ENCODE measurements around the gene ZRSR2. TPM values are rescaled to one million over a fixed set of nuclear protein-coding genes. Genes with fewer than 3 reads are reported as not detected.
"Not testable (repeated sequence)": the region's sequence is repeated elsewhere in the genome, so short reads cannot be mapped to it uniquely, and the experiment has no call there.

ZRSR2 gene
- total and polyA plus RNA-seq, 4 donors = 5.3 to 18.6 (median 14.5) TPM

DNA sequence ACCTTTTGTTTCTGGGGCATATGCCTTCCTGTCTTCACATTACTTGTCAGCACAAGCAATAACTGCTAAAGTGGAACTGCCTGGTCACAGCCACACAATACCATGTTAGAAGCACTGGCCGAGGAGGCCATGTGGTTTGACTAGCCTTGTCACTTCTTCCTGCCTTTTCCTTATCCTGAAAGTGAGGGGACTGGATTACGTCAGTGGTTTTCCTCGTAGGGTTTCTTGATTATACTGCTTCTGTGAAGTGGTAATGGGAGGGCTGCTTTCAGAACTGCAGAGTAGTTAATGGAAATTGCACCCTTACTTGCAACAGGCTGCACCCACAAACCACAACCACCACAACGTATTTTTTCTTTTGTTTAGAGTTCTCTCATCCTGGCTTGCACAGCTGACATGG is 26.6 kb downstream of the ZRSR2 start:
- no peak for DNase-seq (ENCODE audit: low read depth in 4 of 6, low spot score in 6 of 6)
- peaks cover 2% of the 10 kb centered on the region for H3K36me3 ChIP-seq (ENCODE audit: control insufficient read depth, insufficient read depth, low read length)
- H3K27ac ChIP-seq (ENCODE audit: low read depth, low read length) = no peak overlapping the region
- no peaks in the 10 kb centered on the region for H3K4me1 ChIP-seq (ENCODE audit: control insufficient read depth, insufficient read depth, low read length)
- H3K9me3 ChIP-seq (ENCODE audit: control insufficient read depth, insufficient read depth, low read length) = no peaks in the 10 kb centered on the region
- no peaks in the 10 kb centered on the region for H3K27me3 ChIP-seq (ENCODE audit: control insufficient read depth, insufficient read depth, low read length)
- no CpG with 5 or more reads among the region's 4 CpGs for WGBS (ENCODE audit: insufficient coverage)
- H3K4me3 ChIP-seq (ENCODE audit: low read depth, low read length) = no peak overlapping the region

DNA sequence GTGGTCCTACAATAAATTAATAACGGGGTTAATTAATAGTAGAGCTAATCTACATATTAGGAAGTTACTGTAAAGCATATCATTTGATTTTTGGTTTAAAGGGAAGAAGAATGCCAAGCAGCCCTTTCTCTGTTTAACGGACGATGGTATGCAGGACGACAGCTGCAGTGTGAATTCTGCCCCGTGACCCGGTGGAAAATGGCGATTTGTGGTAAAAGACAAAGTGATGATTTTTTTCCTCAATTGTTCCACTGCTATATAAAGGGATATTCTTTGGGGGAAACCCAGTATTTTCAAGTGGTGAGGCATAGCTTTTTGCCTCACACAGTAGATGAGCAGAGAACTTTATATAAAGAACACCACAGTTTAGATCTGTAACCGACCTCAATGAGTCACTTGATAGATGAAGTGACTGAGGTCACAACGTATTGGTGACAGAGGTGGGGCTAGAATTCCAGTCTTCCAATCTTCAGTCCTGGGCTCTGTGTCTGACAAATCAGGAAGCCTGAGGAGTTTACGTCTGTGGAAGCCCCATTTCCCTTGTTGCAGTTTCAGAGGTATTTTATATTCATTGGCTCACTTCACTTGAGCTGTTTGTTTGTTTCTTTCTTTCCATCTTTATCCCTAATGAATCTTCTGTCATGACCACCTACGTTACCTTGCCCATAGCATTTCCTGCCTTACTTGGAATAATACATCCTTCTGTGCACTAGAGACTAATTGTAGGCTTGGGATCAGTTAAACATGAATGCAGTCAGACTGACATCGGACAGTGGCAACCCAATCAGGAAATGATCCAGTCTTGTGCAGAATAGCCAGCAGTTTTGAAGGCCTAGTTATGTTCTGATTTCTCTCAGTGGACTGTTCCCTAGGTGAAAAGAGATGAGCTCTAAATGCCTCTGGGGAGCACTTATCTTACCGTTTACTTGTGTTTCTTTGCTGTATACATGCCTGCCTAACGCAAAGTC is 30.1 kb downstream of the ZRSR2 start:
- WGBS (ENCODE audit: insufficient coverage) = 75% methylated on average over 8 of the region's 14 CpGs
- no peaks in the 10 kb centered on the region for H3K9me3 ChIP-seq (ENCODE audit: control insufficient read depth, insufficient read depth, low read length)
- DNase-seq (ENCODE audit: low read depth in 4 of 6, low spot score in 6 of 6) = peak in 1 of 6 donors; percentile 1
- H3K27ac ChIP-seq (ENCODE audit: low read depth, low read length) = no peak overlapping the region
- no peak overlapping the region for H3K4me3 ChIP-seq (ENCODE audit: low read depth, low read length)
- no peaks in the 10 kb centered on the region for H3K4me1 ChIP-seq (ENCODE audit: control insufficient read depth, insufficient read depth, low read length)
- peaks cover 12% of the 10 kb centered on the region for H3K36me3 ChIP-seq (ENCODE audit: control insufficient read depth, insufficient read depth, low read length)
- no peaks in the 10 kb centered on the region for H3K27me3 ChIP-seq (ENCODE audit: control insufficient read depth, insufficient read depth, low read length)

DNA sequence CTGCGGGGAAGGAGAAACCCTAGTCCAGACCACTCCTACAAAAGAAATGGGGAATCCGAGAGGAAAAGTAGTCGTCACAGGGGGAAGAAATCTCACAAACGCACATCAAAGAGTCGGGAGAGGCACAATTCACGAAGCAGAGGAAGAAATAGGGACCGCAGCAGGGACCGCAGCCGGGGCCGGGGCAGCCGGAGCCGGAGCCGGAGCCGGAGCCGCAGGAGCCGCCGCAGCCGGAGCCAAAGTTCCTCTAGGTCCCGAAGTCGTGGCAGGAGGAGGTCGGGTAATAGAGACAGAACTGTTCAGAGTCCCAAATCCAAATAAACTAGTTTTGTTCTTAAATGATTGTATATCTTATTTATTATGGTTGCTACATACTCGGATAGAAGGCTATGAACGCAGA is 32.6 kb downstream of the ZRSR2 start:
- 98% methylated on average over 7 of the region's 23 CpGs for WGBS (ENCODE audit: insufficient coverage)
- no peak overlapping the region for H3K4me3 ChIP-seq (ENCODE audit: low read depth, low read length)

DNA sequence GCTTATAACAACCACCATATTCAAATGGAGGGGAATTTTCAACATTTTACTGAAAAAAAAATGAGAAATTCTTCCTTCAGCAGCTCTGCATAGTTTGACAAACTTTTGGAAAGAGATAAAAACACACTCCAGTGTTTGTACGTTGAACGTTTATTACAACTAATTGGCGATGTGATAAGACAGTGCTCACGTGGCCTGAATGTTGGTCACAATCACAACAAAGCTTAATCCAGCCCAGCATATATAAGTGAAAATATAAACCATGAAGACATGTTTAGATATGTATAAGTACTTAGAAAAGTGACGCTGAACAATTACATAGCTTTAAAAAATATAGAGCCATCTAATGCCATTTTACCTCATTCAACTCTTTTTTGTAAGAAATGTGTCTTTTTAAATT is 35.7 kb downstream of the ZRSR2 start:
- WGBS (ENCODE audit: insufficient coverage) = 100% methylated on average over 3 of the region's 5 CpGs
- Histone ChIP-seq H3K36me3 (ENCODE audit: control insufficient read depth, insufficient read depth, low read length) (peaks cover 10% of the 10 kb centered on the region), H3K4me1 (ENCODE audit: control insufficient read depth, insufficient read depth, low read length) (no peaks in the 10 kb centered on the region), H3K4me3 (ENCODE audit: low read depth, low read length) (no peak overlapping the region), H3K27me3 (ENCODE audit: control insufficient read depth, insufficient read depth, low read length) (no peaks in the 10 kb centered on the region), H3K27ac (ENCODE audit: low read depth, low read length) (no peak overlapping the region), H3K9me3 (ENCODE audit: control insufficient read depth, insufficient read depth, low read length) (no peaks in the 10 kb centered on the region)
- no peak for DNase-seq (ENCODE audit: low read depth in 4 of 6, low spot score in 6 of 6)

More for the DNA sequence above, 32.6 kb downstream of the ZRSR2 start:
- no peaks in the 10 kb centered on the region for H3K9me3 ChIP-seq (ENCODE audit: control insufficient read depth, insufficient read depth, low read length)
- peaks cover 12% of the 10 kb centered on the region for H3K36me3 ChIP-seq (ENCODE audit: control insufficient read depth, insufficient read depth, low read length)
- no peaks in the 10 kb centered on the region for H3K27me3 ChIP-seq (ENCODE audit: control insufficient read depth, insufficient read depth, low read length)
- no peak overlapping the region for H3K27ac ChIP-seq (ENCODE audit: low read depth, low read length)
- H3K4me1 ChIP-seq (ENCODE audit: control insufficient read depth, insufficient read depth, low read length) = no peaks in the 10 kb centered on the region
- no peak for DNase-seq (ENCODE audit: low read depth in 4 of 6, low spot score in 6 of 6)

DNA sequence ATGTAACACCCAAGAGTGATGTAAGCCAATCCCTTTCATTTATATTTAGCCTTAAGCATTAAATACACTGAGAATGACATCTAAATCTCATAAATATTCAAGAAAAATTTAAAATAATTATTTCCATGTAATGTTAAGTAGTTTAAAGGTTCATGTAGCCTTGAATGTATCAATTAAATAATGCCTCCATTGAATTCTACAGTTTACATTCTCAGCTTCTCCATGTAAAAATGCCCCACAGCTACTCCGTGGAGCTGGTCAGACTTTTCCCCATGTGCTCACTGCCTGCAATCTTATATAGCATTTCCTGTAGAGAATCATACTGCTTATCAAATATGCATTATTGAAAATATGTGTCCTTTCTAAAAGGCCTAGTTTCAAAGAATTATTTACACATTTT is 38.9 kb downstream of the ZRSR2 start:
- Histone ChIP-seq H3K4me3 (ENCODE audit: low read depth, low read length) (no peak overlapping the region), H3K4me1 (ENCODE audit: control insufficient read depth, insufficient read depth, low read length) (no peaks in the 10 kb centered on the region), H3K27ac (ENCODE audit: low read depth, low read length) (no peak overlapping the region), H3K27me3 (ENCODE audit: control insufficient read depth, insufficient read depth, low read length) (no peaks in the 10 kb centered on the region), H3K36me3 (ENCODE audit: control insufficient read depth, insufficient read depth, low read length) (no peaks in the 10 kb centered on the region), H3K9me3 (ENCODE audit: control insufficient read depth, insufficient read depth, low read length) (no peaks in the 10 kb centered on the region)
- no CpG with 5 or more reads among the region's 1 CpG for WGBS (ENCODE audit: insufficient coverage)
- no peak for DNase-seq (ENCODE audit: low read depth in 4 of 6, low spot score in 6 of 6)

GRCh38 chrX:15831347-15831746 is 41.1 kb downstream of the ZRSR2 start:
- not testable (repeated sequence) for H3K27ac ChIP-seq (ENCODE audit: low read depth, low read length); DNase-seq (ENCODE audit: low read depth in 4 of 6, low spot score in 6 of 6); H3K4me1 ChIP-seq (ENCODE audit: control insufficient read depth, insufficient read depth, low read length); H3K27me3 ChIP-seq (ENCODE audit: control insufficient read depth, insufficient read depth, low read length); H3K4me3 ChIP-seq (ENCODE audit: low read depth, low read length); H3K9me3 ChIP-seq (ENCODE audit: control insufficient read depth, insufficient read depth, low read length); H3K36me3 ChIP-seq (ENCODE audit: control insufficient read depth, insufficient read depth, low read length)
- no CpG with 5 or more reads among the region's 2 CpGs for WGBS (ENCODE audit: insufficient coverage)

DNA sequence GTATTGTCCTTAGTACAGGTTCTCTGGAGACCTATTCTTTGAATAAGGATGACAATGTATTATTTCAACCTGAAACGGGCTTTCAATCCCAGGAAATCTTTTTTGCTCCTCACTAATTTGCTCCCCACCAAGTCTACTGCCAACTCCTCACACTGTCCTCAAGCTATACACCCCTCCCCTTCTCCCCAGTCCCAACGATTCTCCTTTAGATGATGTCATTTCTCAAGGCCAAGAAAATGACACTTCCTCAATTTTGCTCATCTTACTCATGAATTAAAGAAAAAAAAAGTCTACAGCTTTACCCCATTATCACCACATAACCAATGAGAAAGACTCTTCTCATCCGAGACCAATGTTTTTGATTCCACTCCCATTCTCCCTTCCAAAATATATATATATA is 43.8 kb downstream of the ZRSR2 start:
- H3K36me3 ChIP-seq (ENCODE audit: control insufficient read depth, insufficient read depth, low read length) = no peaks in the 10 kb centered on the region
- WGBS (ENCODE audit: insufficient coverage) = 50% methylated on average over 1 of the region's 3 CpGs
- H3K27ac ChIP-seq (ENCODE audit: low read depth, low read length) = no peak overlapping the region
- no peak overlapping the region for H3K4me3 ChIP-seq (ENCODE audit: low read depth, low read length)
- H3K27me3 ChIP-seq (ENCODE audit: control insufficient read depth, insufficient read depth, low read length) = peaks cover 2% of the 10 kb centered on the region
- DNase-seq (ENCODE audit: low read depth in 4 of 6, low spot score in 6 of 6) = no peak
- H3K9me3 ChIP-seq (ENCODE audit: control insufficient read depth, insufficient read depth, low read length) = no peaks in the 10 kb centered on the region
- no peaks in the 10 kb centered on the region for H3K4me1 ChIP-seq (ENCODE audit: control insufficient read depth, insufficient read depth, low read length)

DNA sequence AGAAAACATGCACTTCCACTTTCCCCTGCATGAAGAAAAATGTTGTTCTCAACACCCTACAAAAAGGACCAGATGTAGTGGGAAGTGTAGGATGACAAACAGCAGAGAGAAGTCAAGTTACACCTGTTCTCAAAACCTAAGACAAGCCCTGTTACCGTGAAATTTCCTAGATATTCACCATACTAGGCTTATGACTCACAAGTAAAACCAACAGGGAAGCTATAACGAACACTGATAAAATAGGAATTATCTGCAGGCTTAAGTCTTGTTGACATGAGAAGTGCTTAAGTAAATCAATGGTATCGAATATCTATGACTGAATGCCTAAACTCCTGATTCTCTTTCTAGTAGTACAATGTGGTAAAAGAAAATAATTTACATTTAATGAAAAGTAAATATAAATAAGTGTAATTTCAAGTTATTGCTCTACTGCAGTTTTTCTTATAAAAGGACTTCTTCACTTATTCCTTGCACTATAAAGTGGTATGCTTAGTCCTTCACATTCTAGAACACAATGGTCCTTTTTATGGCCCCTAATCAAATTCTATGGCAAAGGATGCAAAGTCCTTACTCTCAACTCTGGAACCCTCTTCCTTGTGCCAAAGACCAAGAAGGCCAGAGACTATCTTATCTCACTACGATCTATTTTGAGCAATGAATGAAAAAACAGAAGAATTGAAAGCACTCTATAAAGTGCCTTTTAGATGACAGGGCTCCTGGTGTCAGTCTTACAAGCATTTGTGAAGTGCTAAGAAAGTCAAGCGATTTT is 44.7 kb downstream of the ZRSR2 start:
- Histone ChIP-seq H3K27ac (ENCODE audit: low read depth, low read length) (no peak overlapping the region), H3K9me3 (ENCODE audit: control insufficient read depth, insufficient read depth, low read length) (no peaks in the 10 kb centered on the region), H3K4me1 (ENCODE audit: control insufficient read depth, insufficient read depth, low read length) (no peaks in the 10 kb centered on the region), H3K27me3 (ENCODE audit: control insufficient read depth, insufficient read depth, low read length) (peaks cover 2% of the 10 kb centered on the region), H3K4me3 (ENCODE audit: low read depth, low read length) (no peak overlapping the region), H3K36me3 (ENCODE audit: control insufficient read depth, insufficient read depth, low read length) (no peaks in the 10 kb centered on the region)
- WGBS (ENCODE audit: insufficient coverage) = no CpG with 5 or more reads among the region's 5 CpGs
- DNase-seq (ENCODE audit: low read depth in 4 of 6, low spot score in 6 of 6) = no peak

DNA sequence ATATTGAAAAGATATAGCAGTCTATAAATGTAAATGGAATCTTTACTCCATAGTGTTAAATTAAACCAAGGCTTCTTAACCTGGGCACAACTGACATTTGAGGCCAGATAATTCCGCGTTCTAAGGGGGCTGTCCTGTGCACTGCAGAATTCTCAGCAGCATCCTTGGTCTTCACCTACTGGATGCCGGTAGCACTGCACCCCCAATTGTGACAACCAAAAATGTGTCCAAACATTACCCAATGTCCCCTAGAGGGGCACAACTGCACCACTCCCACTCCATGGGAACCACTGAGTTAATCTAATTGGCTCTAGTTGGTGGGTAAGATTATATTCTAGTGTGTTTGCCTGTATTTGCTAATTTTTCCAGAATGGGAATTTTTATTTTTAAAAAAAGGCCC is 47.7 kb downstream of the ZRSR2 start:
- no peak overlapping the region for H3K4me3 ChIP-seq (ENCODE audit: low read depth, low read length)
- WGBS (ENCODE audit: insufficient coverage) = 100% methylated on average over 3 of the region's 3 CpGs
- H3K27me3 ChIP-seq (ENCODE audit: control insufficient read depth, insufficient read depth, low read length) = peaks cover 7% of the 10 kb centered on the region
- H3K9me3 ChIP-seq (ENCODE audit: control insufficient read depth, insufficient read depth, low read length) = no peaks in the 10 kb centered on the region
- H3K4me1 ChIP-seq (ENCODE audit: control insufficient read depth, insufficient read depth, low read length) = no peaks in the 10 kb centered on the region
- DNase-seq (ENCODE audit: low read depth in 4 of 6, low spot score in 6 of 6) = no peak
- no peak overlapping the region for H3K27ac ChIP-seq (ENCODE audit: low read depth, low read length)
- H3K36me3 ChIP-seq (ENCODE audit: control insufficient read depth, insufficient read depth, low read length) = no peaks in the 10 kb centered on the region

Data from spinal cord (tissue), 10 donors.